Fibroblast of lung (primary cell): ENCODE results near the gene PKN3.

Experiments
- CTCF ChIP-seq, 2 donors: IDR thresholded peaks in 1 of 2; conservative IDR thresholded peaks in 1 of 2; 1 replicate in 1 of 2; 2 replicates in 1 of 2; pipeline ENCODE4 v1.5.1; 2011 to 2012; ENCODE audit warnings: low read length in 2 of 2, control low read depth in 1 of 2, inconsistent platforms in 1 of 2, low read depth in 1 of 2, mild to moderate bottlenecking in 1 of 2
- EZH2 ChIP-seq: IDR thresholded peaks from 2 replicates; pipeline ENCODE4 v1.5.1; 2012; ENCODE audit warnings: low read length, control low read depth, mild to moderate bottlenecking; ENCODE audit errors: missing control alignments

DNA sequence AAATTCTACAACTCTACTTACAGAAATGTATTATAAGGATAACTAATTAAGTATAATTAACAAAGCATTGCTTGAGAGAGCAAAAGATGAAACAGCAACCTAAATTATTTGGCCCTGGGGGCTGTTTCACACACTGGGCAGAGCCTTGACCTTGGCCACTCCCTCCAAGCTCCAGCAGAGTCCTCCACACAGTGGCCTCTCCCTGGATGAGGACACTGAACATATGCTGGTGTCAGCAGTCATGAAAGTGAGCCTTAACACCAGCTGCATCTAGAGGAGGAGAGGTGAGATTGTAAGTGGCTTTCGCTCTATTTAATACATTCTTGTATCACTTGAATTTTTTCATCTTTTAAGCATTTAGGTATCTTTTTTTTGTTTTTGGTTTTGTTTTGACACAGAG lies 44.9 kb downstream of the PKN3 start:
- TF ChIP-seq EZH2, result no peak
- no peak for TF ChIP-seq CTCF (conservative IDR thresholded peaks at IDR 0.05 in 1 of 2, IDR thresholded peaks at IDR 0.05 in 1 of 2; ENCODE audit: low read depth in 1 of 2, low read length in 2 of 2)
